GM12878 (cell line): Measurements from ENCODE around the gene MACROD2. TPM values are rescaled to one million over a fixed set of nuclear protein-coding genes. Genes with fewer than 3 reads are reported as not detected.

Experiments
- ATAC-seq: fragments of 200-7000 bp; cut with Tn5 transposase; 3 replicates; pipeline ENCODE4 v1.9.1; 2020; ENCODE audit warnings: mild to moderate bottlenecking, moderate library complexity
- BruUV-seq: library from RNA; stranded (reverse); fragments of 400-500 nt; replicated peaks from 2 replicates; lab custom pipeline; 2021; lab: Mats Ljungman, UMichigan
- CTCF ChIA-PET: fragments of 300-600 bp; sonication (Branson Sonifier 250); formaldehyde crosslinking; extraction: SDS; loops from one replicate; lab custom pipeline; 2021; ENCODE audit warnings: inconsistent platforms; lab: Yijun Ruan, JAX
- POLR2A ChIA-PET: fragments of 350-600 bp; formaldehyde crosslinking; extraction: SDS; loops from one replicate; lab custom pipeline; 2021; ENCODE audit warnings: inconsistent platforms; lab: Charles Lee
- RAD21 ChIA-PET: fragments of 300-600 bp; sonication (Branson Sonifier 250); formaldehyde crosslinking; loops from one replicate; lab custom pipeline; 2023; ENCODE audit warnings: antibody characterized with exemption; ENCODE audit not compliant: unreplicated experiment; lab: Charles Lee
- SMC1A ChIA-PET: fragments of 300-600 bp; sonication (Branson Sonifier 250); formaldehyde crosslinking; loops from one replicate; lab custom pipeline; 2023; ENCODE audit not compliant: unreplicated experiment, uncharacterized antibody; lab: Charles Lee
- DNase-seq: peaks from one replicate; pipeline ENCODE4 v3.0.0-alpha.2; 2011; ENCODE audit warnings: low read depth, low spot score
- FAIRE-seq: peaks from 3 replicates; lab custom pipeline; 2011; peaks lifted over from hg19 to GRCh38; lab: Jason Lieb, UNC
- H2AFZ ChIP-seq: 2 replicates; pipeline ENCODE4 v1.6.0; 2011; ENCODE audit warnings: low read depth, low read length, control low read depth; ENCODE audit not compliant: control insufficient read depth
- H3K27ac ChIP-seq: 2 replicates; pipeline ENCODE4 v1.5.1; 2011; ENCODE audit warnings: control low read depth; ENCODE audit not compliant: control insufficient read depth, insufficient read depth
- H3K27me3 ChIP-seq, 2 experiments: replicated peaks in 1 of 2; 2 replicates each; pipeline versions ENCODE4 v1.6.0 to v1.6.1; 2011; ENCODE audit warnings: low read length in 1 of 2; ENCODE audit not compliant: control insufficient read depth in 2 of 2, insufficient read depth in 2 of 2
- H3K36me3 ChIP-seq, 2 experiments: 2 replicates each; pipeline ENCODE4 v1.5.1; 2011; ENCODE audit warnings: low read length in 1 of 2; ENCODE audit not compliant: control insufficient read depth in 2 of 2, insufficient read depth in 2 of 2
- H3K4me1 ChIP-seq: 2 replicates; pipeline ENCODE4 v1.6.1; 2011; ENCODE audit warnings: mild to moderate bottlenecking, low read length, moderate library complexity, mixed read lengths; ENCODE audit not compliant: control insufficient read depth, insufficient read depth
- H3K4me2 ChIP-seq: 2 replicates; pipeline ENCODE4 v1.6.0; 2011; ENCODE audit warnings: control low read depth; ENCODE audit not compliant: control insufficient read depth, insufficient read depth
- H3K4me3 ChIP-seq: fragments of 200-600 bp; sonication (generic); 2 replicates; pipeline ENCODE4 v1.5.1; 2016
- H3K79me2 ChIP-seq: 2 replicates; pipeline ENCODE4 v1.6.0; 2011; ENCODE audit warnings: low read length; ENCODE audit not compliant: control insufficient read depth, insufficient read depth
- H3K9ac ChIP-seq: 2 replicates; pipeline ENCODE4 v1.8.0; 2011; ENCODE audit warnings: low read length, control low read depth, mixed read lengths; ENCODE audit not compliant: control insufficient read depth, insufficient read depth
- H3K9me3 ChIP-seq: replicated peaks from 3 replicates; pipeline ENCODE4 v1.5.1; 2011; ENCODE audit warnings: mild to moderate bottlenecking, low read length; ENCODE audit not compliant: control insufficient read depth, insufficient read depth
- H4K20me1 ChIP-seq: 2 replicates; pipeline ENCODE4 v1.6.0; 2011; ENCODE audit not compliant: control insufficient read depth, insufficient read depth
- ELK1 ChIP-seq: IDR thresholded peaks from 2 replicates; pipeline ENCODE4 v1.6.1; 2012; ENCODE audit warnings: low read depth, low read length, improper control_type of control experiment
- FOS ChIP-seq: IDR thresholded peaks from 3 replicates; pipeline ENCODE4 v1.6.1; 2011; ENCODE audit warnings: borderline replicate concordance; ENCODE audit not compliant: insufficient read length; ENCODE audit errors: extremely low read depth
- GATAD2B ChIP-seq: fragments of 450-650 bp; conservative IDR thresholded peaks from 2 replicates; pipeline ENCODE4 v1.6.1; 2017; ENCODE audit warnings: low read depth, mild to moderate bottlenecking, moderate library complexity
- NFYB ChIP-seq: IDR thresholded peaks from 2 replicates; pipeline ENCODE4 v1.6.1; 2011; ENCODE audit warnings: low read depth, mild to moderate bottlenecking, low read length, improper control_type of control experiment, moderate library complexity; ENCODE audit not compliant: insufficient read depth
- PRDM15 ChIP-seq: fragments of 450-650 bp; formaldehyde crosslinking; IDR thresholded peaks from 2 replicates; pipeline ENCODE4 v1.4.0; 2020; ENCODE audit warnings: mild to moderate bottlenecking, moderate library complexity
- RUNX3 ChIP-seq: IDR thresholded peaks from 2 replicates; pipeline ENCODE4 v1.6.1; 2012; ENCODE audit warnings: low read length, inconsistent platforms
- SMC3 ChIP-seq: IDR thresholded peaks from 2 replicates; pipeline ENCODE4 v1.6.1; 2011; ENCODE audit warnings: low read length, improper control_type of control experiment, borderline replicate concordance
- ZNF384 ChIP-seq: IDR thresholded peaks from 2 replicates; pipeline ENCODE4 v1.6.1; 2012; ENCODE audit warnings: low read depth, mild to moderate bottlenecking, low read length, improper control_type of control experiment, borderline replicate concordance
- WGBS: methylation state at CpG from one replicate; pipeline ENCODE4 v1.1.6; 2016; ENCODE audit warnings: low lambda C conversion rate; ENCODE audit not compliant: insufficient replicate concordance, insufficient coverage; ENCODE audit errors: missing lambda C conversion rate; 5-methylcytosine and 5-hydroxymethylcytosine counted together
- in situ Hi-C: fragments of 300-500 bp; cut with MboI; formaldehyde crosslinking; loops from 9 replicates; pipeline ENCODE4 v1.14.3; 2018; ENCODE audit warnings: mixed read lengths
- intact Hi-C: fragments of 100-400 bp; cut with micrococcal nuclease; formaldehyde crosslinking; loops from one replicate; pipeline ENCODE4 v1.14.2; 2022; ENCODE audit not compliant: unreplicated experiment
- polyA plus RNA-seq, 11 experiments: library from polyadenylated mRNA; depleted of rRNA in 4 of 11; unstranded in 6 of 11; stranded (reverse) in 5 of 11; fragments of >200 nt; fragmentation: Nextera tagmentation in 4 of 11; fragmentation: Illumina TruSeq in 1 of 11; extraction: Ambion mirVana in 4 of 11; extraction: Trizol in 1 of 11; gene quantifications; 1 replicate in 1 of 11; 2 replicates in 10 of 11; pipeline versions ENCODE4 v1.2.1 to v1.2.3, GENCODE V29; 2011 to 2016; ENCODE audit warnings: inconsistent platforms in 2 of 11, missing spikeins in 2 of 11, low read depth in 1 of 11
- total RNA-seq, 4 experiments: library from RNA; depleted of rRNA in 3 of 4; stranded (reverse); fragments of >200 nt in 3 of 4; fragmentation: Illumina TruSeq in 1 of 4; extraction: Trizol in 1 of 4; gene quantifications; 2 replicates each; pipeline versions ENCODE4 v1.2.1 to v1.2.3, GENCODE V29; 2013 to 2021
- TF ChIP-seq, protein P1 (sequence below): fragments of 150-350 bp; IDR thresholded peaks from 2 replicates; pipeline ENCODE4 v1.6.1; 2014; ENCODE audit warnings: mild to moderate bottlenecking, low read depth, low read length
- TF ChIP-seq, protein P2 (sequence below): fragments of 450-650 bp; IDR thresholded peaks from 2 replicates; pipeline ENCODE4 v1.6.1; 2017; ENCODE audit warnings: antibody characterized with exemption, mild to moderate bottlenecking, moderate library complexity

The MACROD2 gene
- total and polyA plus RNA-seq, 10 of the 15 experiments (the other 5 are each of a cell fraction or from before 2014, with no cell fraction given): 1.1 to 21.5 (median 2.2) TPM

DNA sequence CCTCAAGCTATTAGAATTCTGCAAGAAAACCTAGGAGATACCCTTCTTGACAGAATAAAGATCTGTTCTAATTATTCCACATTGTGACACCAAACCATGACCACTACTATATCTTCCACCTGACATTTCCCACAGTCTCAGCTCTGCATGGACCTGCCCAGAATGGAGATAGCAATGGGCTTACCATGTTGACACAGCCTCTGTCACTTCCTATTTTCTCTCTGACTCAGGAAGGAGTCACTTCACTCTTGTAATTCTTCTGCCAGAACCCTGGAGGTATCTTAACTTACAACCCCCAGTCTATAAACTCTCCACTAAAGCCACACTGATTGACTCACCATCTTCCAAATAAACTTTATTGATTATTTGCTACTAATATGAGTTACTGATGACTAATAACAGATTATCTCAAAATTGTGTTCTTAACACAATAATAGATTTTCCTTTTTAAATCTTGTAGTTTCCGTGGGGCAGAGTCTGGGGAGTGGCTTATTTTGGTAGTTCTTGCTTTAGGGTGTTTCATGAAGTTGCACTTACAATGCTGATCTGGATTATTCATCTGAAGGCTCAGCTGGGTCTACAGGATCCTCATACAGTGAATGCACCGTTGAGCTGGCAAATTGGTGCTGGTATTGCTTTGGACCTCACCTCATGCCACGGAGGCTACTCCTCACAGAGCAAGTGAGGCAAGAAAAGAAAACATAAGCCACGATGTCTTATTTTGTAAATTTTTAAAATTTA is 1708.0 kb downstream of the MACROD2 start:
- ChIA-PET POLR2A (no interaction called here), SMC1A (no interaction called here), CTCF (no interaction called here), RAD21 (no interaction called here)
- H3K36me3 ChIP-seq: no peaks in the 10 kb centered on the region
- WGBS: 8% methylated on average over 4 of the region's 4 CpGs
- no peak overlapping the region for H3K9ac ChIP-seq
- no peaks in the 10 kb centered on the region for H3K9me3 ChIP-seq
- BruUV-seq: no TSS peak
- no peak for DNase-seq
- no peaks in the 10 kb centered on the region for H4K20me1 ChIP-seq
- no peak for FAIRE-seq
- intact Hi-C loops: loop anchor here (10.0 kb wide), 2 partner anchors 541 to 941 kb away; no protein-coding TSS in a partner anchor
- H2AFZ ChIP-seq: no peak overlapping the region
- H3K4me3 ChIP-seq: no peak overlapping the region
- TF ChIP-seq ELK1 (no peak), GATAD2B (no peak), ZNF384 (no peak), PRDM15 (CRISPR knock-in tag) (no peak), FOS (no peak), SMC3 (no peak), NFYB (no peak), RUNX3 (no peak)
- TF ChIP-seq, protein P1, sequence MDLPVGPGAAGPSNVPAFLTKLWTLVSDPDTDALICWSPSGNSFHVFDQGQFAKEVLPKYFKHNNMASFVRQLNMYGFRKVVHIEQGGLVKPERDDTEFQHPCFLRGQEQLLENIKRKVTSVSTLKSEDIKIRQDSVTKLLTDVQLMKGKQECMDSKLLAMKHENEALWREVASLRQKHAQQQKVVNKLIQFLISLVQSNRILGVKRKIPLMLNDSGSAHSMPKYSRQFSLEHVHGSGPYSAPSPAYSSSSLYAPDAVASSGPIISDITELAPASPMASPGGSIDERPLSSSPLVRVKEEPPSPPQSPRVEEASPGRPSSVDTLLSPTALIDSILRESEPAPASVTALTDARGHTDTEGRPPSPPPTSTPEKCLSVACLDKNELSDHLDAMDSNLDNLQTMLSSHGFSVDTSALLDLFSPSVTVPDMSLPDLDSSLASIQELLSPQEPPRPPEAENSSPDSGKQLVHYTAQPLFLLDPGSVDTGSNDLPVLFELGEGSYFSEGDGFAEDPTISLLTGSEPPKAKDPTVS: no peak
- TF ChIP-seq, protein P2, sequence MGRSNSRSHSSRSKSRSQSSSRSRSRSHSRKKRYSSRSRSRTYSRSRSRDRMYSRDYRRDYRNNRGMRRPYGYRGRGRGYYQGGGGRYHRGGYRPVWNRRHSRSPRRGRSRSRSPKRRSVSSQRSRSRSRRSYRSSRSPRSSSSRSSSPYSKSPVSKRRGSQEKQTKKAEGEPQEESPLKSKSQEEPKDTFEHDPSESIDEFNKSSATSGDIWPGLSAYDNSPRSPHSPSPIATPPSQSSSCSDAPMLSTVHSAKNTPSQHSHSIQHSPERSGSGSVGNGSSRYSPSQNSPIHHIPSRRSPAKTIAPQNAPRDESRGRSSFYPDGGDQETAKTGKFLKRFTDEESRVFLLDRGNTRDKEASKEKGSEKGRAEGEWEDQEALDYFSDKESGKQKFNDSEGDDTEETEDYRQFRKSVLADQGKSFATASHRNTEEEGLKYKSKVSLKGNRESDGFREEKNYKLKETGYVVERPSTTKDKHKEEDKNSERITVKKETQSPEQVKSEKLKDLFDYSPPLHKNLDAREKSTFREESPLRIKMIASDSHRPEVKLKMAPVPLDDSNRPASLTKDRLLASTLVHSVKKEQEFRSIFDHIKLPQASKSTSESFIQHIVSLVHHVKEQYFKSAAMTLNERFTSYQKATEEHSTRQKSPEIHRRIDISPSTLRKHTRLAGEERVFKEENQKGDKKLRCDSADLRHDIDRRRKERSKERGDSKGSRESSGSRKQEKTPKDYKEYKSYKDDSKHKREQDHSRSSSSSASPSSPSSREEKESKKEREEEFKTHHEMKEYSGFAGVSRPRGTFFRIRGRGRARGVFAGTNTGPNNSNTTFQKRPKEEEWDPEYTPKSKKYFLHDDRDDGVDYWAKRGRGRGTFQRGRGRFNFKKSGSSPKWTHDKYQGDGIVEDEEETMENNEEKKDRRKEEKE: no peak
- TF ChIP-seq, all 136 proteins: peak for 0
- H3K4me2 ChIP-seq: no peak overlapping the region
- no peak for ATAC-seq
- in situ Hi-C loops: loop anchor here (25.0 kb wide), 1 partner anchor 784 kb away; no protein-coding TSS in a partner anchor
- H3K27me3 ChIP-seq: no peaks in the 10 kb centered on the region
- no peak overlapping the region for H3K27ac ChIP-seq
- no peaks in the 10 kb centered on the region for H3K79me2 ChIP-seq
- H3K4me1 ChIP-seq: no peaks in the 10 kb centered on the region
